Measurements from ENCODE around the gene GOLGA6A.

DNA sequence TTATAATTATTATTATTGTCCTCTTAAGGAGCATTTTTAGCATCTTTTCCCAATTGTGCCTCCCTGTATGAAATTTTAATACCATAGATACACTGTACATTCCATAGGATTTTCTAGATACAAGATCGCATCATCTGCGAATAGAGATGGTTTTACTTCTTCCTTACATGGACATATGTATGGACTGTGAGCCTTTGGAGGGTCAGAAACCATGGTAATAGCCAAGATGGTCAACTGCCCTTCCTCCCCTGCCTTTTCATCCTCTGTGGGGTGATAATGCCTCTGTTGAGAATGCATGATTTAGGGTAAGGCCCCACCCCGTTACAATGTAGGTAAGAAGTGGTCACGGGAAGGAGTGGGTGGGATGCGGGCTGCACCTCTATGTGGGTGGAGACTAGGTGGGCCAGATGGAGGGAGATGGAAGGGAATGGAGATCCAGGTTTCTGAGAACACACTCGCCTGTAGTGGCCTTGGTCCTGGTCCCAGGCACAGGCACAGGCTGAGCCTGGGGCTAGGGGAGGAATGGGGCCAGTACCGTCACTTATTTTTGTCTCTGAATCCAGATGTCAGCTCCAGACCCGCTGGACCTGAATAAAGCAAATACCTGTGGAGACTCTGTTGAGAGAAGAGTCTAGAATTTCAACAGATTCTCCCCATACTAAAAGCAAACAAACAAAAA, 31.7 kb downstream of the GOLGA6A start:
- TF ChIP-seq POLR2A (IDR thresholded peaks at IDR 0.05; ENCODE audit: low read length) (no peak), GATA1 (IDR thresholded peaks at IDR 0.05; ENCODE audit: low read depth, low read length) (no peak)

Data from erythroblast (primary cell).